Measurements from ENCODE around the gene EPS8.

GRCh38 chr12:15638231-15638630 lies 151.0 kb downstream of the EPS8 start:
- TF ChIP-seq CTCF (IDR thresholded peaks at IDR 0.05) (no peak), EZH2 (IDR thresholded peaks at IDR 0.05; ENCODE audit: borderline replicate concordance, insufficient read depth, low read depth, low read length, poor library complexity, severe bottlenecking) (no peak)
